Activated CD4-positive, alpha-beta T cell treated with anti-CD3 and anti-CD28 coated beads, Interleukin-10, Interleukin-2, amounts not matched to agents 100 ng/mL and 50 ng/mL, durations not matched to agents 16 hours and 8 hours (primary cell): ENCODE measurements around the gene TMEM91.
A peak's percentile ranks its signal among the peaks of the same experiment; 100 is the strongest.
"Not testable (repeated sequence)": the region's sequence is repeated elsewhere in the genome, so short reads cannot be mapped to it uniquely, and the experiment has no call there.

Experiments
- DNase-seq: peaks from one replicate; pipeline ENCODE4 v3.0.0-alpha.2; 2020

The TMEM91 gene

DNA sequence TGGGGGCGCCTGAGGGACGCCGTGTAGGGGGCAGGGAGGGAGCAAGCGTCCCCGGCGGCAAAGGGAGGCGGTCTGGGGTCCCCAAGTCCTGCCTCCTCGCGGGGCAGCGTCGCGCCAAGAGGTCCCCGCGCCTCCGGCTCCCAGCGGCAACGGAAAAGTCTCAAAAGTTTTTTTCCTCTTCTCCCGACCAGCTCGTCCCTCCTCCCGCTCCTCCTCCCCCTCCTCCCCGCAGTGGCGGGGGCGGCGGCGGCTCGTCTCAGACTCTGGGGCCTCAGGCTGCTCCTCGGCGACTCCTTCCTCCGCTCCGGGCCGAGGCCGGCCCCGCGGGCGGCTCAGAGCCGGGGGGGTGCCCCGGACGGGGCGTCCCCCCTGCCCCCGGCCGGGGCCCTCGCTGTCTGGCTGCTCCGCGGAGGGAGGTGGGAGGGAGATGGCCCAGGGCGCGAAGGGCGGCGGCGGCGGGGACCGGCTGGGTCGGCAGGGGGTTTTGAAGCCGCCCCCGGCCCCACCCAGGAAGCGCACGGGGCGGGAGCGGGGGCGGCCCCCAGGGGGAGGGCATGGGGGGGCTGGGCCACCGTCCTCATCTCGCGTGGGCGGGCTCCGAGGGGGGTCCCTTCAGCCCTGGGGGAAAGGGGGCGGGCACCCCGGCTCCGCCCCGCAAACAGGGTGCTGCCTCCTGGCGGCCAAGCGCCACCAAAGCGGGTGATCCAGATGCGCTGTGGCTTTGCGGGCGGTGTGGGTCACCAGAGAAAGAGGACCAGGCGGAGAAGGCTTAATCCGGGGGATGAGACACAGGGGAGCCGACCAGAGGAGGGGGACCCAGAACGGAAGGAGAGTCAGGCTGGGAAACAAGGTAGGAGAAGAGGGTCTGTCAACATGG, 22.6 kb upstream of the TMEM91 start, which contains the start of gene TGFB1:
TSS of gene TGFB1 (minus strand) at position 457 of the 877 bp plus-strand sequence. CDS start 878 bp downstream, outside the sequence.
- DNase-seq, result peak; percentile 94

DNA sequence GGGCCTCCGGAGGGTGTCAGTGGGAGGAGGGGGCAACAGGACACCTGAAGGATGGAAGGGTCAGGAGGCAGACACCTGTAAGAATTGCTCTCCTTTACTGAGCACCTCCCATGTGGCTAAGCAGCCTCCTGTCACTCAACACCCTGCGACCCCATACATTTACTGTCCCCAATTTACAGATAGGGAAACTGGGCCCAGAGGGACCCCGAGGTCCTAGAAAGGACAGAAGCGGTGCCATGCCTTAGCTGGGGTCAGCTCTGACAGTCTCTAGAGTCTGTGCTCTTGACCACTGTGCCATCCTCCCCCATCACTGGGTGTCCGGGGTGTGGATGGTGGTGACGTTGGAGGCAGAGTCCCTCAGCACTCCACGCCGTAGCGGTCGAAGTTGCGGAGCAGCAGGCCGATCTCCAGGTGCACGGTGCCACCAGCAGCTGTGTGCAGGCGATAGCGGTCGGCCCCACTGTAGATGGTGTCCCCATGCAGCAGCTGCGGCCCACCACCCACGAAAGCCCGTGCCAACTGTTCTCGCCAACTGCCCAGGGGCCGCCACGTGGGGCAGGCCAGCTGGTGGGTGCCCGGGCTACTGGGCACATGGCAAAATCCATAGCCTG, 21.9 kb upstream of the TMEM91 start:
- DNase-seq, result no peak

DNA sequence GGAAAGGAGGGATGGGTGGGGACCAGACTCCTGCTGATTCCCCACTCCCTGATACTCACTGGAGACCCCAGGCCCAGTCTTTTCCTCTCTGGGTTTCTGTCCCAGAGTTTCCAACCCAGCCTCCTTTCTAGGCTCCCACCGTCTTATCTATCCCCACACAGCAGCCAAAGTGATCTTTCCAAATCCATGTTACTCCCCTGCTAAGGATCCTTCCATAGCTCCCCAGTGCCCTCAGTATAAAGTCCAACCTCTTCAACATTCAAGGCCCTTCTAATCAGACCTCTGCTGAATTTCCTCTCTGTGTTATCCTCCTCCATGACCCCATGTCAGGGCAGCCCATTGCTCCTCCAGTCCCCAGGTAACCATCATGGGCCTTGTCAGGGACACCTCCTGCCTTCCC, 21.3 kb upstream of the TMEM91 start:
- no peak for DNase-seq

DNA sequence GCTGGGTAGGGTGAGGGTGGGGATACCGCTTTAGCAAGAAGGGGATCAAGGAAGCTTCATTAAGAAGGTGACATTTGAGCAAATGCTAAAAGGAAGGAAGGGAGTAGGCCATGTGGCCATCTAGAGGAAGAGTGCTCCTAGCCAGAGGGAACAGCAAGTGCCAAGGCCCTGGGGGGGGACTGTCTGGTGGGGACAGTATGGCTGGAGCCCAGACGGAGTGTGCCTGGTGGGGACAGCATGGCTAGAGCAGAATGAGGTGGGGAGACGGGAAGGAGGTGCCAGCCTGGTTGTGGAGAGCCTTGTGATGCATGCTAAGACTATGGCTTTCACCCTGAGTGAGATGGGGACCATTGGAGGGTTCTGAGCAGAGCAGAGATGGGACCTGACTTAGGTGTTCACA, 20.5 kb upstream of the TMEM91 start:
- no peak for DNase-seq

DNA sequence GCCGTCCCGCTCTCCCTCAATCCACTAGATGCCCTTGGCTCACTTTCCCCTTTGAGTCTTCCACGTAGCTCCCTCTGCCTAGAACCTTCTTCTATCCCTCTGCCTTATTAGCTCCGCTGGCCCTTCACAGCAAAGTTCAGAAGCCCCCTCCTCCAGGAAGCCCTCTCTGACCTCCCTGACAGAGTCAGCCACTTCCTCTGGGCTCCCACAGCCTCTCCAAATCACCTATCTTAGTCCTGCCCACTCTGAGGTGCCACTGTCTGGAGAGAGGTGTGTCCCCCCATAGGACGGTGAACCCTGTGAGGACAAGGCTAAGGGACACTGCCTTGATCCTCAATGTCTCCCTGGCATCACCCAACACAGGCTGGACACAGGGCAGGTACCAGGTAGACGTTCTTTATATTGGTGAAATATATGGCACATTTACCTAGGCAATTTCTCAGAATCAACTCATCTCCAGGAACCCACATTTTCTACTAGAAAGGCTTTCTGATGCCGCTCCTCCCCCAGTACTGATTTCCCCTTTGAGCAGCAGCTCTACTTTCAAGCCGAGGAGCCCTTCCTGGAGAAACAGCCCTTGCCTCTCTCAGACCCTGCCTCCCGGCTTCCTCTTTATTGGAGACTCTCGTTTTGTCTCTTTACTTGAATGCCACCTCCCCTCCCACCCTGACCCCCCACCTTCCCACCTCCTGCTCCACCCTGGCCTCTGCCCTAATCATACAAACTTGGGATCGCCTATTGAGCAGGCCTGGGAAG, 19.2 kb upstream of the TMEM91 start:
- no peak for DNase-seq

DNA sequence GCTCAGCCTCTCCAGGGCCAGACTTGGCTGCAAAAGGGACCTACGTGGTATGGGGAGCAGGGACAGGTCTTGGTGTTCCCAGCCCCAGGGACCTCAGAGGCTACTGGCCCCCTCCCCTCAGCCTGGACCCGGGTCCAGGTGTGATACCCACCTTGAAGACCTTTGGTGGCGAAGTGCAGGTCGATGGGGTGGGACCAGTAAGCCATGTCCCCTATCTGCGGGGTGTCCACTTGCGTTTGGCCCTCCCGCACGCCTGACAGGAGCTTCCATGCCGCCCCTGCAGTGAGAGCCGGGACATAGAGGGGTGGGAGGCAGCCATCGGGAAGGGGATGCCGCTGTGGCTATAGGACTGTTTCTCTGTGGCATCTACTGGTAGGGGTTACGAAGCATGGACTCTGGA, 18.6 kb upstream of the TMEM91 start:
- DNase-seq, result no peak

DNA sequence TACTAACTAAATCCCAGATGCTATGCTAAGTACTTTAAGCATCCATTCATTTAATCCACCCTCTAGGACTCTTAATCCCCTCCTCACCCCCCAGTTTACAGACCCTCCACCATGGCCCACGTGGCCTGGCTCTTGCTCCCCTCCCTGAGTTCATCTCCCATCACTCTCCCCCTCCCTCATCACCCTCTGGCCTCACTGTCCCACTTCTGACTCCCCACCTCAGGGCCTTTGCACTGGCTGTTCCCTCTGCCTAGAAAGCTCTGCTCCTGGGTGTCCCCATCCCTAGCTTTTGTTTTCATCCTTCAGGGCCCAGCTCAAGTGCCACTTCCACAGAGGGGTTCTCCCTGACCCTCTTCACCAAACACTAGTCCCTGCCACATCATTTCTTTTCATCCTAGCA, 16.6 kb upstream of the TMEM91 start:
- DNase-seq, result no peak

DNA sequence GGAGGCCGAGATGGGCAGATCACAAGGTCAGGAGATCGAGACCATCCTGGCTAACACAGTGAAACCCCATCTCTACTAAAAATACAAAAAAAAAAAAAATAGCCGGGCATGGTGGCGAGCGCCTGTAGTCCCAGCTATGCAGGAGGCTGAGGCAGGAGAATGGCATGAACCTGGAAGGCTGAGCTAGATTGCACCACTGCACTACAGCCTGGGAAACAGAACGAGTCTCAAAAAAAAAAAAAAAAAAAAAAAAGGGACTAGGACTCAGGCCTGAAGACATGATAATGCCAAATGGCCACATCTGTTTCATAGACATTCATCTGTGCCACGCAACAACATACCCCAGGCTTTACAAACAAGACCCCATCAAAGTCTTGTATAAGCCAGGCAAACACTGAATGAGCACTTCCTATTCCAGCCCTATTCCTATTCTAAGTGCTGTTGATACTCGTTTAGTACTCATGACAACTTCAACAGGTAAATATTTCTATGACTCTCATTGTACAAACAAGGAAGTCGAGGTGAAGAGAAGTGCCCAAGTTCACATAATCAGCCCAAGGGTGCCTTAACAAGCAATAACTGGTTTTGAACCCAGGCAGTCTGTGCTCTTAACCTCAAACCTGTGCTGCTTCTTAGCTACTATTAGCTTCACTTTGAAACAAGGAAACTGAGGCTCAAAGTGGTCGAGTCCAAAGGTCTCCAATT, 14.0 kb upstream of the TMEM91 start:
- DNase-seq, result no peak

DNA sequence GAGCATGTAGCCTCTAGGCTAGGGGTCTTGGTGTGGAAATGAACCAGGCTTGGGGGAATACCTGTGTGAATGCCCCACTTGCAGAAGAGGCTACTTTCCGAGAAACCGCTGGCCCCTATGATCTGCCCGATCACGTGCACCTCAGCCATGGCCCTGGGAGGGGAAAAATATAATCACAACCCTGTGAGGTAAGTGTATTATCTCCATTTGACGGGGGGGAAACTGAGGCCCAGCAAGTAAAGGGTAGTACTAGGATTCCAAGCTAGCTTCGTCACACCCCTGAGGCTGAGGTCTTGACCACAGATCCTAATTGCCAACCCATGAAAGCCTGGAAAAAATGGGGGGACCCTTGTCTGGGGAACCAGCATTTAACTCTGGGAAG, 13.0 kb upstream of the TMEM91 start:
- DNase-seq, result no peak

DNA sequence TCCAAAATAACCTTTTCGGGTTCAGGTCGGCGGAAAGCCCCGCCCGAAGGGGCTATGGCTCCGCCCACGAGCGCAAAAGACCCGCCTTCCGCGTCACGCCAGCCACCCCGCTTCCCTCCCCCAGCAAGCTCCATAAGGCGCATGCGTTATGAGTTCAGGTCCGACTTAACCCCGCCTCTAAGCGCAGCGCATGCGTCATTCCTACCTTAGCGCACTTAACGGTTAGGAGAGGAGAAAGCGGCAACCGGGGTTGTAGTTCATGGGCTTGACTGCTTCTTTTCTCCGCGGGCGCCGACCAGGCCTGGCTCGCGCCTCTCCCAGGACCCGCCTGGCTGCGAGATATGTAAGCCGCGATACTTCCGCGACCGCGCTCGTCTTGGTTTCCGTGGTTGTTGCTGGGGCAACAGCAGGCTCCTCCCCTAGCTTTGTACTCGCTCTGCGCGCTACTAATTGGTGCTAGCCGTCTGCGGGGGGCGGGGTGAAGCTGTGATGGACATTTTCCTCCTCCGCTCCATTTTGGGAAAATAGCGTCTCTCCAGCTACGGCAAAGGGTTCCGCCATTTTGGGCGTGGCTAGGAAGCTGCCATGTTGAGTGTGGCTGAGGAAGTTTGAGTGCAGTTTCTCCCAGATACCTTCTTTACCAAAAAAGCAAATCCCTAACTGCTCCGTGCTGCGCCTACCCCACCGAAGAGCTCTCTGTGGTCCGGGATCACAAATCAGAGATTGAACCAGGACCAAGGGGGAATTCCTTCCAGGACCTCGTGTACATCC, 12.4 kb upstream of the TMEM91 start, which contains the start of gene B9D2:
TSS of gene B9D2 (minus strand) at position 397 of the 771 bp plus-strand sequence. CDS start 630 bp downstream, outside the sequence.
- DNase-seq, result peak; percentile 99

DNA sequence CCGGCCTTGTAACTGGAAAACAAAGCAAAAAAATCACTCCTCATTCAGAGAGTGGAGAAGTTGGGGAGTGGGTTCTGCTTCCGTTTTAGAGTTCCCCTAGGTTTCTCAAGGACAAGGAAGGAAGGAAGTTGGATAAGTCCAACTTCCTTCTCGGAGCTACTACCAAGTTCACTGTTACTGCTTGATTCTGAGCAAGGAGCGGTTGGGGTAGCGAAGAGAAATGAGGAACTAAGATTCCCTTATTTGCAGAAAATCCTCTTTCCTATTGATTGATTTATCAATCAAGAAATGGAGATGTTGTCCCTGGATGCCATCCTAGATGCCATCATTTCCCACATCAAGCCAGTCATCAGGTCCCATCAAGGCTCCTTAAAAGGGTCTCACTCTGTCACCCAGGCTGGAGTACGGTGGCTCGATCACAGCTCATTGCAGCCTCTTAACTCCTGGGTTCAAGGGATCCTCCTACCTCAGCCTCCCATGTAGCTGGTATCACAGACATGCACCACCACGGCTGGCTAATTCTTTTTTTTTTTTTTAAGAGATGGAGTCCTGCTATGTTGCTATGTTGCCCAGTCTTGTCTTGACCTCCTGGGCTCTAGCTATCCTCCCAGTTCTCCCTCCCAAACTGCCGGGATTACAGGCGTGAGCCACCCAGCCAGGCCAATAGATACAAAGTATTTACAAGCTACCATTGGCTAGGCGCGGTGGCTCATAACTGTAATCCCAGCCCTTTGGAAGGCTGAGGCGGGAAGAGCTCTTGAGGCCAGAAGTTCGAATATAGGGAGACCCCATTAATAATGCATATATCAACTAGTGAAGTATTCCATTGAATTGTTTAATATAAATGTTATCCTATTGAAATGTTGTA, 11.6 kb upstream of the TMEM91 start:
- DNase-seq, result no peak

DNA sequence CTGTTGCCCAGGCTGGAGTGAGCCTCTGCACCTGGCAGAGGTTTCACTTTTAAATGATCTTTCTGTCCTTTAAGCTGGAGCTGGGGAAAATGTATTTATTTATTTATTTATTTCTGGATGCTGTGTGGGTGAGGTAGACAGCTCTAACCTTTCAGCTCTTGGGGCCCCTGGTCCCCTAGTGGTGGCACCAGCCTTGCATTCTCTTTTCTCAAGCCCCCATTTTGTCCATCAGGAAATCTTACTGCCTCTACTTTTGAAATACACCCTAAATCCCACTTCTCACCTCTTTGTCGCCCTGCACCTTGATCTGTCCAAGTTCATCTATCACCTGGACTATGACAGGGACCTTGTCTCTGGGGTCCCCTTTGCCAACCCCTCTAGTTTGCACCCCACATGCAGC, 10.2 kb upstream of the TMEM91 start:
- DNase-seq, result peak; percentile 23

DNA sequence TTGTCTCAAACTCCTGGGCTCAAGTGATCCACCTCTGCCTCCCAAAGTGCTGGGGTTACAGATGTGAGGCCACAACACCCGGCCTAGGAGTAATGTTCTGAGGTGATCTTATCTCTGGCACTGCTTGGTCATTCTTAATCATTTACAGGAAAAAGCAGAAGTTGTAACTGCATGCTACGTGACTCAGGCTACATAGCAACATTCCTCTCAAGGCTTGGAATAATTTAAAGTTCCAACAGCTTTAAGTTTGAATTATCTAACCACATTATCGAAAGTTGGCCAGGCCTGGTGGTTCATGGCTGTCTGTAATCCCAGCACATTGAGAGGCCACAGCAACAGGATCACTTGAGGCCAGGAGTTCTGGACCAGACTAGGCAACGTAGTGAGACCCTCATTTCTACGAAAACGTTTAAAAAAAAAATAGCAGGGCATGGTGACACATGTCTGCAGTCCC, 8.5 kb upstream of the TMEM91 start:
- no peak for DNase-seq

DNA sequence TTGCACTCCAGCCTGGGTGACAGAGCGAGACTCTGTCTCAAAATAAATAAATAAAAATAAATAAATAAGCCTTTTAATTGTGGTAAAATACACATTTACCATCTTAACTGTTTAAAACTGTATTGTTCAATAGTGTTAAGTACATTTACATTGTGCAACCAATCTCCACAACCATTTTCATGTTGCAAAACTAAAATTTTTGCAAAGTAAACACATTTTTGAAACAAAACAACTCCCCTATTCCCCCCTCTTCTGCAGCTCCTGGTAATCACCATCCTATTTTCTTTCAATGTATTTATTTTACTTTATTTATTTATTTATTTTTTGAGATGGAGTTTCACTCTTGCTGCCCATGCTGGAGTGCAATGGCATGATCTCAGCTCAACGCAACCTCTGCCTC, 6.6 kb upstream of the TMEM91 start:
- no peak for DNase-seq

DNA sequence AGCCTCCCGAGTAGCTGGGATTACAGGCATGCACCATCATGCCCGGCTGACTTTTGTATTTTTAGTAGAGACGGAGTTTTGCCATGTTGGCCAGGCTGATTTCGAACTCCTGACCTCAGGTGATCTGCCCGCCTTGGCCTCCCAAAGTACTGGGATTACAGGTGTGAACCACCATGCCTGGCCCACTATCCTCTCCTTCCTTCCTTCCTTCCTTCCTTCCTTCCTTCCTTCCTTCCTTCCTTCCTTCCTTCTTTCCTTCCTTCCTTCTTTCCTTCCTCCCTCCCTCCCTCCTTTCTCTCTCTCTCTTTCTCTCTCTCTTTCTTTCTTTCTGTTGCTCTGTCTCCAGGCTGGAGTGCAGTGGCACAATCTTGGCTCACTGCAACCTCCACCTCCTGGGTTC, 5.2 kb upstream of the TMEM91 start:
- DNase-seq, result not testable (repeated sequence)

DNA sequence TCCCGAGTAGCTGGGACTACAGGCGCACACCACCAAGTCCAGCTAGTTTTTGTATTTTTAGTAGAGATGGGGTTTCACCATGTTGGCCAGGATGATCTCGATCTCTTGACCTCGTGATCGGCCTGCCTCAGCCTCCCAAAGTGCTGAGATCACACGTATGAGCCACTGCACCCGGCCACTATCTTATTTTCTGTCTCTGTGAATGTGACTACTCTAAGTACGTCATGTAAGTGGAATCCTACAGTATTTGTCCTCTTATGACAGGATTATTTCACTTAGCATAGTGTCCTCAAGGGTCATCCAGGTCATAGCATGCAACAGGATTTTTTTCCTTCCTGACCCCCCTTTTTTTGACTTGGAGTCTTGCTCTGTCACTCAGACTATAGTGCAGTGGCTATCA, 4.8 kb upstream of the TMEM91 start:
- no peak for DNase-seq

DNA sequence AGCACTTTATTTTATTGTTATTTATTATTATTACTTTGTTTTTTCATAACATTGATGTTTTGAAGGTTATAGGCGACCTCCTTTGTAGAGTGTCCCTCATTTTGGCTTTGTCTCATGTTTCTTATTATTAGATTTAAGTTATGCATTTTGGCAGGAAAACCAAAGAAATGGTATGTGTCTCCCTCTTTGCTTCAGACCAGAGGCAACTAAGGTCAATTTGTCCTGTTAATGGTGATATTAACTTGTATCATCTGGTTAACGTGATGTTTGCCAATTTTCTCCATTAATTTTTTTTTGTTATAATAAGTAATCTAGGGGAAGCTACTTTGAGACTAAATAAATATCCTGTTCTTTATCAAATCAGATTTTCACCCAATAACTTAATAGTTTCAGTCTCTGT, 3.8 kb upstream of the TMEM91 start:
- no peak for DNase-seq

DNA sequence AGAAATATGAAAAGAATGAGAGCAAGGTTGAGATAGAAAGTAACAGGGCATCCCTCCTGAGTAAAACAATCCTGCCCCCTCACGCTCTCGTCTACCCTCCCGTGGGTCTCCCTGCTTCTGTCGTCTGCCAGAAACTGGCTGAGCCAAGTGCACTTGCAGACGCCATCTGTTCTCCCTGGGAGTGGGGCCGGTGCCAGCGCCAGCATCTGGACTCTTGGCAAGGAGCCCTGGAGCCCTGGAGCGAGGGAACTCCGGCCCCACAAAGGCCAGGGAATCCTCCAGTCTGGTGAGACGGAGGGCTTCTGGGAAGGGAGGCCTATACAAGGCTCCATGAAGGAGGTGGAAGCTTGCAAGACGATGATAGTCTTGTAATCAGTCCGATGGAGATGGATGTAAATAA, 2.3 kb upstream of the TMEM91 start:
- no peak for DNase-seq

DNA sequence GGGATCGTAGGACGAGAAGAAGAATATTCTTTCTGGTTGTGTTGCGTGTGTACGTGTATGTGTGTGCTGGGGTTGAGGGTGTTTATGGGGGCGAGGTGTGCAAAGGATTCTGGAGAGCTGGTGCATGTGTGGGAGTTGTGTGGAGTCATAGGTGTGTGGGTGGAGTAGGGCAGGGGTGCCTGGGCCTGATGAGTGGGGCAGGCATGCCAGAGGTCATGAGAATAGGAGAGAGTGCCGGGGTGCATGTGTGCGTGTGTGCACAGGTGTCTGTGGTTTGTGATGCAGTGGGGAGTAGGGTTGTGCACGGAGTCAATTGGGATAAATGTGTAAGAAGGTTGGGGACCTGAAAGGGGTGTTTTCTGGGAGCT, 649 bp downstream of the TMEM91 start:
- DNase-seq, result no peak

DNA sequence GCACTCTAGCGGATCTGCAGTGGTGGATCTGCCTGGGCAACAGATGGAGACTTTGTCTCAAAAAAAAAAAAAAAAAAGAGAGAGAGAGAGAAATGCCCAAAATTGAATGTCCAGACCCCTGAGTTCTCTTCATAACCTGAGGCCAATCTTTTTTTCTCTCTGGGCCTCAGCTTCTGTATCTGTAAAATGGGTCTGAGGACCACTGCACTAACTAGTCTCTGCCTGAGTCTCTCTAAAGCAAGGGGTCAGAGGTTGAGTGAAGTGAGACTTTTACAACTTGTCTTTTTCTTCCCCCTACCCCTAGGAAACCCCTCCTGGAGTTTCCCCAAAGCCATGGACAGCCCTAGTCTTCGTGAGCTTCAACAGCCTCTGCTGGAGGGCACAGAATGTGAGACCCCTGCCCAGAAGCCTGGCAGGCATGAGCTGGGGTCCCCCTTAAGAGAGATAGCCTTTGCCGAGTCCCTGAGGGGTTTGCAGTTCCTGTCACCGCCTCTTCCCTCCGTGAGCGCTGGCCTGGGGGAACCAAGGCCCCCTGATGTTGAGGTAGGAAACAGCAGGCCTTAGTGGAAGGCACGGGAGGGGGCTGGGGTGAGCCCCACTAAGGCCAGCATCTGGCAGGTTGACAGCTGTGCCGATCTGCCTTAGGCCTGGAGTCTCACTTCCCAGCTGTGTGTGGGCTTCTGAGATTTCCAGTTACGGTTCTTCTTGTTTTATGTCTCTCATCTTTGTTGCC, 1.8 kb downstream of the TMEM91 start:
- no peak for DNase-seq
